KMS-11 (cell line): ENCODE results near the gene ARID1A.
A peak's percentile ranks its signal among the peaks of the same experiment; 100 is the strongest.

ENCODE experiments used
- H2AFZ ChIP-seq: fragments of 200-600 bp; sonication (generic); 2 replicates; pipeline ENCODE4 v1.6.1; 2016; ENCODE audit warnings: antibody characterized with exemption, mixed run types, low read depth
- H3K27ac ChIP-seq: fragments of 200-600 bp; sonication (generic); 2 replicates; pipeline ENCODE4 v1.6.1; 2016; ENCODE audit warnings: mild to moderate bottlenecking, mixed run types
- H3K27me3 ChIP-seq: fragments of 200-600 bp; sonication (generic); 2 replicates; pipeline ENCODE4 v1.6.1; 2017; ENCODE audit warnings: mild to moderate bottlenecking, low read depth, mixed run types, moderate library complexity; ENCODE audit not compliant: insufficient read depth
- H3K36me3 ChIP-seq: fragments of 200-600 bp; sonication (generic); 2 replicates; pipeline ENCODE4 v1.6.1; 2017; ENCODE audit warnings: mild to moderate bottlenecking, mixed run types; ENCODE audit not compliant: insufficient read depth
- H3K4me1 ChIP-seq: fragments of 200-600 bp; sonication (generic); 2 replicates; pipeline ENCODE4 v1.6.1; 2016; ENCODE audit warnings: mild to moderate bottlenecking, low read depth, mixed run types; ENCODE audit not compliant: poor library complexity, severe bottlenecking
- H3K4me2 ChIP-seq: fragments of 200-600 bp; sonication (generic); 2 replicates; pipeline ENCODE4 v1.7.0; 2016; ENCODE audit warnings: mild to moderate bottlenecking, mixed run types
- H3K4me3 ChIP-seq: fragments of 200-600 bp; sonication (generic); IDR thresholded peaks from 2 replicates; pipeline ENCODE4 v1.6.1; 2017; ENCODE audit warnings: low read depth, low read length, mixed read lengths; ENCODE audit not compliant: insufficient read depth
- H3K79me2 ChIP-seq: fragments of 200-600 bp; sonication (generic); 2 replicates; pipeline ENCODE4 v1.6.1; 2016; ENCODE audit warnings: low read depth, mixed run types; ENCODE audit not compliant: insufficient read depth
- H3K9ac ChIP-seq: fragments of 200-600 bp; sonication (generic); 2 replicates; pipeline ENCODE4 v1.6.1; 2016; ENCODE audit warnings: mild to moderate bottlenecking, mixed run types
- H4K20me1 ChIP-seq: fragments of 200-600 bp; sonication (generic); 2 replicates; pipeline ENCODE4 v1.6.1; 2016; ENCODE audit warnings: mild to moderate bottlenecking, mixed run types; ENCODE audit not compliant: insufficient read depth
- CTCF ChIP-seq: fragments of 200-600 bp; sonication (generic); conservative IDR thresholded peaks from 2 replicates; pipeline ENCODE4 v1.6.1; 2017; ENCODE audit warnings: low read depth, mild to moderate bottlenecking, antibody characterized with exemption, low read length, moderate library complexity, mixed read lengths

The ARID1A gene

GRCh38 chr1:26705788-26706311, 10.0 kb downstream of the ARID1A start:
- H3K4me2 ChIP-seq = peak overlapping the region; percentile 36; the same call in 1 of the 2 replicates
- no peaks in the 10 kb centered on the region for H3K27me3 ChIP-seq
- H3K27ac ChIP-seq = peak overlapping the region; percentile 21; the same call in 1 of the 2 replicates
- no peak overlapping the region; the same call in 1 of the 2 replicates for H3K9ac ChIP-seq
- peaks cover 95% of the 10 kb centered on the region for H3K79me2 ChIP-seq
- H3K4me3 ChIP-seq = peak overlapping the region; percentile 33
- H3K4me1 ChIP-seq = peaks cover 84% of the 10 kb centered on the region
- TF ChIP-seq CTCF = no peak
- no peak overlapping the region for H2AFZ ChIP-seq
- H4K20me1 ChIP-seq = peaks cover 51% of the 10 kb centered on the region
- no peaks in the 10 kb centered on the region for H3K36me3 ChIP-seq

GRCh38 chr1:26706315-26706714, 10.5 kb downstream of the ARID1A start:
- Histone ChIP-seq H3K4me1 (peaks cover 82% of the 10 kb centered on the region), H3K4me2 (peak overlapping the region; percentile 36; the same call in 1 of the 2 replicates), H2AFZ (no peak overlapping the region), H4K20me1 (peaks cover 52% of the 10 kb centered on the region), H3K27me3 (no peaks in the 10 kb centered on the region), H3K4me3 (peak overlapping the region; percentile 33), H3K9ac (no peak overlapping the region; the same call in 1 of the 2 replicates), H3K79me2 (peaks cover 95% of the 10 kb centered on the region), H3K27ac (peak overlapping the region; percentile 21; the same call in 1 of the 2 replicates), H3K36me3 (no peaks in the 10 kb centered on the region)
- TF ChIP-seq CTCF = no peak

- Histone ChIP-seq H3K79me2 (peaks cover 100% of the 10 kb centered on the region), H3K4me1 (peaks cover 82% of the 10 kb centered on the region), H3K4me3 (no peak overlapping the region), H4K20me1 (peaks cover 58% of the 10 kb centered on the region), H3K36me3 (no peaks in the 10 kb centered on the region; the same call in 1 of the 2 replicates), H3K9ac (no peak overlapping the region), H3K4me2 (no peak overlapping the region), H3K27me3 (no peaks in the 10 kb centered on the region), H2AFZ (no peak overlapping the region), H3K27ac (no peak overlapping the region)
- TF ChIP-seq CTCF = no peak
Observed at GRCh38 chr1:26710811-26711210, 15.0 kb downstream of the ARID1A start.

GRCh38 chr1:26711777-26712176, 16.0 kb downstream of the ARID1A start:
- H3K9ac ChIP-seq = no peak overlapping the region
- H3K79me2 ChIP-seq = peaks cover 100% of the 10 kb centered on the region
- H3K36me3 ChIP-seq = no peaks in the 10 kb centered on the region; the same call in 1 of the 2 replicates
- no peak overlapping the region for H3K27ac ChIP-seq
- no peaks in the 10 kb centered on the region for H3K27me3 ChIP-seq
- no peak overlapping the region for H2AFZ ChIP-seq
- no peak overlapping the region for H3K4me2 ChIP-seq
- no peak overlapping the region for H3K4me3 ChIP-seq
- TF ChIP-seq CTCF = no peak
- peaks cover 54% of the 10 kb centered on the region for H4K20me1 ChIP-seq
- H3K4me1 ChIP-seq = peaks cover 82% of the 10 kb centered on the region
